ENCODE results near the gene MAP4K4.

Gene MAP4K4

DNA sequence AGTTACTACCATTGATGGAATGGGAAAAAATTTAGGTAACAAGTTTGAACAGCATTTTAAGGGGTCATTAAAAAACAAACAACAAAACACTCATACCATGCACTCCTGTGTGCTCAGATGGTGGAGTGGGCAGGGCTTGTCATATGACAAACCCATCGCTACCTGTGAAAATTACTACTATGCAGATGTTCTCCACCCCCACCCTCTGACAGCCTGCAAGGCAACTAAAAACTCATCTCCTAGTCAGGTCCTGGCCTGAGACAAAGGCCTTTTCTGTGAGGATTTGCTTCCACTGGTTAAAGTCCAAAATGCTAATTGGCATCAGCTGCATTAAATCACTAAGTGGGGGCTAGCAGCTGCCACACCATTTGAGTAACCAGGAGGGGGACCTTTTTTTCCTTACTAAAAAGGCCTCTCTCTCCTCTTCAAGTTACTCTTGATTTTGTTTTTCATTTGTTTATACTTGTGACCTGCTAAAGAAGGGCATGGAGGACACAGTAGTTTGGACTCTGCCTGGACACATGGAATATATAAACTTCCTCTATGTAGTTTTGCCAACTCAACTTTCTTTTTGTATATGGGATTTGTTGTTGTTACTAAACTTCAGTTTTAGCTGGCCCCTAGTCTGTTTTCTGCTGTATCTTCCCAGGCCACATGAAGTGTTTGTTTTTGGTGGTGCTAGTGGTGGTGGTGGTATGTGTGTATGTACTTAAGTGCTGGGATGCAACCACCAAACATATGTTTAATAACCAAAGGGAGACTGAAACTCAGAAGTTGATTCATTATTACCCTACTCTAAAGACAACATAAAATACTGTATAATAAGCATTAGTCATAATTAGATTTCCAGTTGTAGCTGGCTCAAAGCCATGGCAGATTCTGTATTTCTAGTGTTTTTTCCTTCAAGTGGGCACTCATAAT, 121.3 kb downstream of the MAP4K4 start:
- DNase-seq = no peak

DNA sequence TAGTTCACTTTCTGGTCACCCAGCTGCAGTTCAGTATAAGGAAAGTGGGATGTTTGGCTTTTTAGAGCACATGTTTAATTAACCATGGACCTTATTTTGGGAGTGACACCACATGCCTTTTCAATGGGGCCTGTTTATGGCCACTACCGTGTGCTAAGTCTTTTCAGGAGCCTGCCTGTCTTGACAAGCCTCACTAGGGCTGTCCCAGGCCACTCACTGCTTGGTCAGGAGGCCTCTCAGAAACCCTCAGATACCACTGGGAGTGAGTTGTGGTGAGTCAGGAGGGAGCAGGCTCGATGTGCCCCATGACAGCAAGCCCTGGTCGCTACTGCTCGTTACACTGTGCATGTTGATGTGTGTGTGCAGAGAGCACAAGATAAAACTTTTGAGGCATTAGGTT, 123.0 kb downstream of the MAP4K4 start:
- DNase-seq = no peak

- DNase-seq = no peak
These were observed 123.7 kb downstream of the MAP4K4 start for GRCh38 chr2:101821059-101821805.

DNA sequence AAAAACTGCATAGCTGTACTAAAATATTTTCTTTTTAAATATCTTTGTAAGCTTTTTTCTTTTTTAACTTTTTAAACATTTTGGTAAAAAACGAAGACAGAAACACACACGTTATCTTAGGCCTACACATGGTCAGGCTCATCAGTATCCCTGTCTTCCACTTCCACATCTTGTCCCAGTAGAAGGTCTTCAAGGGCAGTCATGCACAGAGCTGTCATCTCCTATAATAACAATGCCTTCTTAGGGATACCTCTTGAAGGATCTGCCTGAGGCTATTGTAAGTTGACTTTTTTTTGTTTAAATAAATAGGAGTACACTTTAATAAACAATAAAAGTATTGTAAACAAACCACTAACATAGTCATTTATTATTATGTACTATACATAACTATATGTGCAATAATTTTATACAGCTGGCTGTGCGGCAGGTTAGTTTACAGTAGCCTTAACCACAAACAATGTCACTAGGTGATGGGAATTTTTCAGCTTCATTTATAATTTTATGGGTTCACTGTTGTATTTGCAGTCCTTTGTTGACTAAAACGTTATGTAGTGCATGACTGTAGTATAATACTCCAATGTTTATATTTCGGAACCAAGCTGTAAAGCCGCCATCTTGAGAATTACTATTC, 124.4 kb downstream of the MAP4K4 start:
- no peak for DNase-seq

DNA sequence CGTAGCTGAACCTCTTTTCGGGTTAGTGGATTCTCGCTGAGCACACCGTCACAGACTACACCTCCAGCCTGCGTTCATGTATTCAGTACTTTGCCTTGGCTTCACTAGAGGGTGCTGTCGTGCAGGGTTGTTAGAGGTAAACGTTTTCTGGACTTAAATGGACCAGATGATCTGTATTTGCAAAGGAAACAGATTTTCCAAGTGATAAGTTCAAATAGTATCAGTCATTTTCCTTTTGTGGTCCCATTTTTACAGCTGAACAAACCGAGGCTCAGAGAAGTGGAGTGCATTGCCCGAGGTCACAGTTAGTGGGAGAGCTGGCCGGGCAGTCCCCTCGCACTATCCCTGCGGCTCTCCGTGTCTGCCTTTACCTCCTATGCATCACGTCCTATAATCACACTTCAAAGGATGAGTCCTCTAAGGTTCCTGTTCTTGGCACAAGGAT, 125.9 kb downstream of the MAP4K4 start:
- peak; percentile 76 for DNase-seq

DNA sequence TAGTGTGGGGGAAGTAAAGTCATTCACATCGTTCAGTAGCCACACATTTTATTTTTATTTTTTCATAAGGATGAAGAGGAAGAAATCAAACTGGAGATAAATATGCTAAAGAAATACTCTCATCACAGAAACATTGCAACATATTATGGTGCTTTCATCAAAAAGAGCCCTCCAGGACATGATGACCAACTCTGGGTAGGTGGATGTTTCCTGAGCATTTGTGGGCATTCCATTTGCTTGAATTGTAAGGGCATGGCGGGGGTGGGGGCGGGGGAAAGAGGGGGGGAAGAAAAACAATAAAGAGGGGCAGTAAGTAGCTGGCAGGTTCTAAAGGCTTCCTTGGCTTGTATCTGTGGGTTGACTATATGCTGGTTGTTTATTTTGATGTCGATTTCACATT, 126.4 kb downstream of the MAP4K4 start:
- no peak for DNase-seq

DNA sequence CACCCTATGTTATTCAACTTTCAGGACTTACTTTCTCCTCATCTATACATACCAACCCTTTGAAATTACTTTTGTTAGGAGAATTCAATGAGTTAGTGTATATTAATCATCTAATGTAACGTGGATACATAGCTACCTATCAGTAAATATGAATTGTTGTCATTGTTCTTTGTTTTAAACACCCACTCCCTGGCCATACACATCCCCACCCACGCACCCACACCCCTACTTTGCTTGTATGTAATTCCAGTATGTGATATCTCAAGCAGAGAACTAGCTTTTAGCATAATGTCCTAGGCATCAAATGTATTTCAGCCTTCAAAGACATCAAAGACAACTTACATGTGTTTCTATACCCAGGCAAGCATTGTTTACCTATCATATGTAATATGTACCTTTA, 129.2 kb downstream of the MAP4K4 start:
- no peak for DNase-seq

DNA sequence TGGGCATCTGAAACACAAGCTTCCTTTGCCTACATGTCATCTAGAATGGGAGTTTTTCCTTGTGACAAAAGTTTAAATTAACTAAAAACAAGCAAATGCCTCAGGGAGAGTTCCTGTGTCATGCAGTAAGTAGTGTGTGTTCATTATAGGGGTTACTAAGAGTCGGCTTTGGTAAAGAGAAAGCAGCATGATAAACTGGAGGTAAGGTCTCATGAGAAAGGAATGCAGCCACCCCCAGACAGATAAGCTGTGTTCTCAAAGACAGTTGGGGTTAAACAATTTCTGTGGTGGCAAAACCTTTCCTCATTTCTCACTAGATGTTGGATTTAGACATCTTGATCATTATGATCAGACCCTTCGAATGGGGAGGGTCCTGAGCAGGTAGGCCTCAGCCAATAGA, 129.7 kb downstream of the MAP4K4 start:
- no peak for DNase-seq

DNA sequence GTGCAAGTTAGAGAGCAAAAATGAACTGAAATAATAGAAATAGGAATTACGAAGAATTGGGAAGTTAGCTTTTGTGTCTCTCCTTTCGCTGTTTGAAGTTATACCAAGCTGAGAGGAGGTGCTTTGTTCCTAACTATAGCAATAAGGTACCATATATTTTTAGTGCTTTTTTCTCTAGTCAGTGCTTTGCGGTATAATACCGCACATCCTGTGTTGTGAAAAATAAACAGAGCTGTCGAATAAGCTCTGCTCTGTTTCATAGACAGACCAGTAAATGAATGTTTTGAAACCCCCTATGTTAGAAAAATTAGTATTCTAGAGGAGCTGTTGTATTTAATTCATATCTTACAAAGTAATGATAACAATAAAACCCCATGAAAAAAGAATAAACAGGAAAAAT, 130.8 kb downstream of the MAP4K4 start:
- DNase-seq = peak; percentile 31

- DNase-seq = no peak
These were observed 131.3 kb downstream of the MAP4K4 start for GRCh38 chr2:101828673-101829334.

- DNase-seq = no peak
These were observed 131.9 kb downstream of the MAP4K4 start for GRCh38 chr2:101829429-101829828.

DNA sequence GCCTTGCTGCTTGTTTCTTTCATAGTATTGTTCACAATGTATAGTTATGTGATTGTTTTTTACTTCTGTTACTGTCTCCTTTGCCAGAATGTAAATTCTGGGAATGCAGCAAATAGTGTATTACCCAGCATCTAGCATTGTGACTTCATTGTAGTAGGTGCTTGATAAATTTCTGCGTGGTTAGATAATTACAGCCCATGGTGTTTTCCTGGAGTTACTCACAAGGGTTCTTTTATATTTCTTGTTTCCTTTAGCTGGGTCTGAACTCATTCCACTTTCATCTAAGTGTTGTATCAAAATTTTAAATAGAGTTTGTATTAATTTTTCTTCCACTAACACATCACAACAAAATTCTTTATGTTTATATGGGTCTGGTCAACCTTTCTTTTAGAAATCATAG, 132.6 kb downstream of the MAP4K4 start:
- no peak for DNase-seq

DNA sequence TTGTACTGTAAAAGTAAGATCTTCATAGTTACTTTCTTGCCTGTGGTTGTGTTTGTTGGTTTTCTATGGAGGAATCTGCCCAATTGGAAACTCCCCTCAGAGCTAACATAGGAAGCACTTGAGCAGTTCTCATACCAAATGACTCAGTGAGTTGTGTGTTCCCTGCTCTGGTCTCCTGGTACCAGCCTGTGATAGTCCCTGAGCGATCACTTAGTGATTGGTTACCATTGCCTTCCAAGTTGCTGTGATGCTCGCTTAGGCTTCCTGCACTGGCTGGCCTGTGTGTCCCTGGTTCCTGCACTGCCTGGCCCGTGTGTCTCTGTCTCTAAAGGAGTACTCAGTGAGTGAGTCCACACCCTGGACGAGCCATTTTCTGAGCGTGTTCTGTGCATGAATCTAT, 133.0 kb downstream of the MAP4K4 start:
- DNase-seq = no peak

DNA sequence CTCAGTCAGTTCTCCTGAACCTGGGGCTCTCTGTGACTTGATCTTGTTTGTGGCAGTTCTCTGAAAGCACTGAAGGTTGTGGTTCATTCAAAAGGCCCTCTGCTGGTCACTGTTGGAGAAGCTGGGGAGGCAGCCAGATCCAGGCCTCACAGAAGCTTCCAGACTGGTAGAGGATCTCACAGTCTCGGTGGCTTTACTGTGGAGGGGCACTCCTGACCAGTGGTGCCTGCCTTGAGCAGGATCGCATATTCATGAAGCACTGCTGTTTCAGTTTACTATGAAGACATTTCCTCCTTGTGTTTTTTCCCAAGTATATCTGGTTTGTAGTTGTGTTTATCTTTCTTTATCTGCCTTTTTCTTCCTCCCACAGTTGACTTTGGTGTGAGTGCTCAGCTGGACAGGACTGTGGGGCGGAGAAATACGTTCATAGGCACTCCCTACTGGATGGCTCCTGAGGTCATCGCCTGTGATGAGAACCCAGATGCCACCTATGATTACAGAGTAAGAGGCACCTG, 133.9 kb downstream of the MAP4K4 start:
- DNase-seq = peak; percentile 66

DNA sequence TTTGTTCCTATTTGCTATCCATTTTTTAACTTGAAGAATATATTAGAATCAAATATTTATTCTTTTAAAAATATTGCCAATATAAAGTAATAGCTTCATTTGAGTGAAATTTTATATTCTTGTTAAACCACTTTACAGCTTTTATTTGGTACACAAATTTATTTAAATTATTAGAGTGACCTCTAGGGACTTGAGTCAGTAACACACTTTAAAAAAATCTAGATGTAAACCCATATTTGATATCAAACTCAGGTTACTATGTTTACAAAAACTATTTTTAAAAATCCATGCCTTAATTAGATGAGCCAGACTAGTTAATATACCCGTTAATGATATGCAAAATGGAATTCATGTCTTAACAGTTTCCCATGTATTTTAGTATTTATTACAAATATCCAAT, 134.6 kb downstream of the MAP4K4 start:
- DNase-seq = no peak

- DNase-seq = no peak
These were observed 136.5 kb downstream of the MAP4K4 start for GRCh38 chr2:101833890-101834523.

GRCh38 chr2:101837354-101837753, 139.8 kb downstream of the MAP4K4 start:
- no peak for DNase-seq

DNA sequence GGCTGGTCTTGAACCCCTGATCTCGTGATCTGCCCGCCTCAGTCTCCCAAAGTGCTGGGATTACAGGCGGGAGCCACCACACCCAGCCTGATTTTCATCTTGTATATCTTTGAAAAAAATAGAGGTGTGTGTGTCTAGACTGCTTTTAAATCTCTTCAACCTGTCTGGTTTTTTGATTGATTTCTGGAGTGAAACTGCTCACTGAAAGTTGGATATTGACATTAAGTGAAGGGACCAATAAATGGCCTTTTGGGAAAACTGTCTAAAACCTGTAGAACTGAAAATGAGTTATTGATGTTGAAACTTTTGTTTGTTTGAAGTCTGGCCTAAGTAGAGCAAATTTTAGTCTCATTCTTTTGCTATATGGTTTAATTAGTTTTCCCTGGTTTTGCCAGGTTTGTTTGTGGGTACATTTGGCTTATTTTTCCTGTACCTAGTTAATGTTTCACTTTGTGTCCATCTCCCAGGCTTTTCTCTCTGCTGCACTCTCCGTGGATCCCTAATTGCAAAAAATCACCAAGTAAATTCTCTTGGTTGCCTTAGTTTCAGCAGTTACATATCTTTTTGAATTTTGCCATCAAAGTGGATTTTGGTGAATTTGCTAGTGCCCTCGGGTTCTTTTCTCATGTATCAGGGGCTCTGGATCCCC, 144.3 kb downstream of the MAP4K4 start:
- DNase-seq = no peak

DNA sequence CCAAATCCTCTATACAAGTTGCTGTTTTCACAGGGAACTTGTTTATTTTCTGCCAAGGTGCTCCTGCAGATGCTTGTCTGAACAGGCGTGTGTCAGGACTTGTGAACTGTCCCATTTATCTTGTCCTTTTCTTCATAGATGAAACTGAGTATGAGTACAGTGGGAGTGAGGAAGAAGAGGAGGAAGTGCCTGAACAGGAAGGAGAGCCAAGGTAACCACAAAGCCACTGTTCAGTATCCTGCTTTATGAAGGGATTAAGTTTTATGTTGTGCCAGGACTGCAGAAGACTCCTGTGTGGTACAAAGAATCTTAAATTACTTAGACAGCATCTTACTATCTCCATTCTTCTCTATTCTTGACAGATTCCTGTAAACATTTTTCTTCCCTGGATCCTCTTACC, 145.0 kb downstream of the MAP4K4 start:
- DNase-seq = no peak

DNA sequence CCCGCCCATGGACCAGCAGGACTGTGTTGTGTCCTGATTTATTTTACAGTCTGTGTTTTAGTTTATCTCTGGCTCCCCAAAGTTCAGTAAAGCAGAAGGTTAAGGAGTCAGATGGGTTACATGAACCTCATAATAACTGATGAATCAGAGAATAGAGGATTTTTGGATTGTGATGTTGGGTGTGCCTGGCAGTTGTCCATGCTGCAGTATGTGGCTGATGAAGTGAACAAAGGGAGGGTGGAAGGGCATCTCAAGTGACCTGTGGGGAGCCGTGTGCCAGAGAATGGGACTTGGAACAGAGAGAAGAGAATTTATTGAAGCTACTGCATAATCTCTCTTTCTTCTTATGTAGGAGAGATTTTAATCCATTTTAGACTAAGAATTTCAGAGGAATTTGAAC, 145.5 kb downstream of the MAP4K4 start:
- DNase-seq = no peak

GRCh38 chr2:101843471-101843870, 146.0 kb downstream of the MAP4K4 start:
- DNase-seq = no peak
